WI38 (cell line): ENCODE measurements around the gene CEP83.

Experiments used
- H3K4me3 ChIP-seq: 2 replicates; pipeline ENCODE4 v1.5.1; 2011; ENCODE audit warnings: low read depth, mild to moderate bottlenecking, control low read depth, low read length
- TF ChIP-seq, protein P1 (sequence below): IDR thresholded peaks from 2 replicates; pipeline ENCODE4 v1.5.1; 2012; ENCODE audit warnings: low read depth, mild to moderate bottlenecking, control low read depth, low read length

The CEP83 gene

DNA sequence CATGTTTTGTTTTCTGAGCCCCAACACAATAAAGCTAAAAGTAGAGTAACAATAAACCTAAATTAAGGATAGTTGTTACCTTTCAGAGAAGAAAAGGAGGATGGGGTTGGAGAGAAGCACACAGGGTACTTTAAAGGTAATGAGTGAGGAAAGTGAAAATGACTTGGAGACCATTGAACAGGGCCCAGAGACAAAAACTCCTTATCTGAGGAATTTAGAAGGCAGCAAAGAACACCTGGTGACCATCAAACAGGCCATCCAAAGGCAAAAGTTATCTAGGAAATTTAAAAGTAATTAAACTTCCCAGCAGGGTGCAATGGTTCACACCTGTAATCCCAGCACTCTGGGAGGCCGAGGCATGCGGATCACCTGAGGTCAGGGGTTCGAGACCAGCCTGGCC, 39.0 kb upstream of the CEP83 start:
- H3K4me3 ChIP-seq = no peak overlapping the region
- TF ChIP-seq, protein P1, sequence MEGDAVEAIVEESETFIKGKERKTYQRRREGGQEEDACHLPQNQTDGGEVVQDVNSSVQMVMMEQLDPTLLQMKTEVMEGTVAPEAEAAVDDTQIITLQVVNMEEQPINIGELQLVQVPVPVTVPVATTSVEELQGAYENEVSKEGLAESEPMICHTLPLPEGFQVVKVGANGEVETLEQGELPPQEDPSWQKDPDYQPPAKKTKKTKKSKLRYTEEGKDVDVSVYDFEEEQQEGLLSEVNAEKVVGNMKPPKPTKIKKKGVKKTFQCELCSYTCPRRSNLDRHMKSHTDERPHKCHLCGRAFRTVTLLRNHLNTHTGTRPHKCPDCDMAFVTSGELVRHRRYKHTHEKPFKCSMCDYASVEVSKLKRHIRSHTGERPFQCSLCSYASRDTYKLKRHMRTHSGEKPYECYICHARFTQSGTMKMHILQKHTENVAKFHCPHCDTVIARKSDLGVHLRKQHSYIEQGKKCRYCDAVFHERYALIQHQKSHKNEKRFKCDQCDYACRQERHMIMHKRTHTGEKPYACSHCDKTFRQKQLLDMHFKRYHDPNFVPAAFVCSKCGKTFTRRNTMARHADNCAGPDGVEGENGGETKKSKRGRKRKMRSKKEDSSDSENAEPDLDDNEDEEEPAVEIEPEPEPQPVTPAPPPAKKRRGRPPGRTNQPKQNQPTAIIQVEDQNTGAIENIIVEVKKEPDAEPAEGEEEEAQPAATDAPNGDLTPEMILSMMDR = no peak

- TF ChIP-seq, protein P1 = no peak
- no peak overlapping the region for H3K4me3 ChIP-seq
These were observed 38.4 kb upstream of the CEP83 start for GRCh38 chr12:94498073-94498472.

GRCh38 chr12:94495445-94496115, 35.9 kb upstream of the CEP83 start:
- TF ChIP-seq, protein P1 = no peak
- H3K4me3 ChIP-seq = no peak overlapping the region

DNA sequence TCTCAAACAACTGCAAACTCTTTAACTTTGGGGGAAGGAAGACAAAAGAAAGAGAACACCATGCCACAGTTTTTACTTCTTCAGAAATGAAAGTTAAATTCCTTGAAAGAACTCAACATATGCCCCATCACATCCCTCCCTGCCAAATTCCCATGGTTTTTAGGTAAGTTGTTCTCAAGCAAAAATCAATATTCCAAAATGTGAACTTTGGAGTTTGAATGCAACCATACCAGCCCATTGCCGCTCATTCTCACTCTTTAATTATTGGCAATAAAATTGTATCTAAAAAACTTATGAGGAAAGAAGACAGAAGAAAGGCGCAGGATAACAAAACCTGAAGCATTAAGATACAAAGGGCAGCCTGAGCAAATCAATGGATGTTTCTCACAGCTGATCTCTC, 31.8 kb upstream of the CEP83 start:
- H3K4me3 ChIP-seq = no peak overlapping the region
- TF ChIP-seq, protein P1 = no peak

DNA sequence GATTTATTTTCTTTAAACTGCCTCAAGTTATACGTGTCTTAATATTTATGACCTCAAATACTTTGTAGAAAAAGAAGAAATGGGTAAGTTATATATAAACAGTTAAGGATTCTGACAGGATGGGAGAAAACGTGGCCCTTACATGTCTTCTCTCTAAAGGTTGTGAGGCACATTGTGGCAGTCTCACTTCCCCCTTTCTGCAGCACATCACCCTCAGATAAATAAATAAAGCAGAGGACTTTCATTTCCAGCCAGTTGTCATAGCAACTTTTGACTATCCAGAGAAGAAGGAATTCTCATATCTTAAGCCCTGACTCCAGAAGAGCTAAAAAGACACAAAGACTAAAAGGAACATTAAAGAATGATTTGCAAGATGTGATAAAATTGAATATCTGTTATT, 28.8 kb upstream of the CEP83 start:
- H3K4me3 ChIP-seq = no peak overlapping the region

DNA sequence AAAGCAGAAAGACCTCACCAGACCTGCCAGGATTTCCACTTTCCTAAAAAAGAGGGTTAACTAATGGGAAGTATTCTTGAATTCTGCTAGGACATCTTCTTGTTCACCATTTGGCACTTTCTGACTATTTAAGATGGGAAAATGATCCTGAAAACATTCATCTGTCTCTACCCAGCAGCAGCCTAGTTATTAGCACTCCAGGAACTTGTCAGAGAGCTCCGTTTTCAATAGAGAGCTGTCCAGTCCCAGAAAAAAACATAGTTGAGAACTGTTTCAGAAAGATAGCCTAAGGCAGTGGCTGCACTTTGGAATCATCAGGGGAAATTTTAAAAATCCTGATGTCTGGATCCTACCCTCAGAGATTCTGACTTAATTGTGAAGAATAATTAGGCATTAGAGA, 22.1 kb upstream of the CEP83 start:
- TF ChIP-seq, protein P1 = no peak
- no peak overlapping the region for H3K4me3 ChIP-seq

More for the DNA sequence above, 28.8 kb upstream of the CEP83 start:
- TF ChIP-seq, protein P1 = no peak

GRCh38 chr12:94469522-94469921, 9.9 kb upstream of the CEP83 start:
- TF ChIP-seq, protein P1 = no peak
- H3K4me3 ChIP-seq = no peak overlapping the region
